Ishikawa (cell line): Measurements from ENCODE around the gene PROK1.

Source experiments
- EGR1 ChIP-seq: IDR thresholded peaks from 2 replicates; pipeline ENCODE4 v1.6.1; 2012
- TAF1 ChIP-seq: IDR thresholded peaks from 2 replicates; pipeline ENCODE4 v1.6.1; 2012; ENCODE audit warnings: low read depth, mild to moderate bottlenecking
- YY1 ChIP-seq: IDR thresholded peaks from 2 replicates; pipeline ENCODE4 v1.6.1; 2012; ENCODE audit warnings: low read depth

GRCh38 chr1:110452330-110452729 is 1.4 kb downstream of the PROK1 start:
- TF ChIP-seq TAF1 (no peak), YY1 (no peak), EGR1 (no peak)
